ENCODE data around the gene MPP2. TPM values are rescaled to one million over a fixed set of nuclear protein-coding genes. Genes with fewer than 3 reads are reported as not detected.
A peak's percentile ranks its signal among the peaks of the same experiment; 100 is the strongest.

Gene MPP2
- total RNA-seq, 2 experiments from 2014 or later: 6.0 TPM

DNA sequence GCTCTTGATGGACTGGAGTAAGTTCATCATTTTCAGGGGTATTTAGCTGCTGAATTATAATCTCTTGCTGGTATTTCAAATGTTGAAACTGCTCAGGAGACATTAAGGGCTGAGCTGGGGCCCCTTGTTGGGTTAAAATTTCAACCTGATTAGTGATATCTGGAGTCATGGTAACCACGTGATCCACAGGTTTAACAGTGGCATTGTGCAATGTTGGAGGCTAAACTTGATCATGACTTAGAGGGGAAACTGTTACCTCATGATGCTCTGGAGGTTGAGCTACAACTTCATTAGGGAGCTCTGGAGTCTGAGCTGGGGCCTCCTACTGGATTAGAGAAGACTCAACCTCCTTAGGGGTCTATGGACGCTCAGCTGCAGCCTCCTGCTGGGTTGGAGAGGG is 17.2 kb upstream of the MPP2 start:
- POLR2A ChIA-PET: no interaction called here
- intact Hi-C loops (cut with micrococcal nuclease): no loop called here

DNA sequence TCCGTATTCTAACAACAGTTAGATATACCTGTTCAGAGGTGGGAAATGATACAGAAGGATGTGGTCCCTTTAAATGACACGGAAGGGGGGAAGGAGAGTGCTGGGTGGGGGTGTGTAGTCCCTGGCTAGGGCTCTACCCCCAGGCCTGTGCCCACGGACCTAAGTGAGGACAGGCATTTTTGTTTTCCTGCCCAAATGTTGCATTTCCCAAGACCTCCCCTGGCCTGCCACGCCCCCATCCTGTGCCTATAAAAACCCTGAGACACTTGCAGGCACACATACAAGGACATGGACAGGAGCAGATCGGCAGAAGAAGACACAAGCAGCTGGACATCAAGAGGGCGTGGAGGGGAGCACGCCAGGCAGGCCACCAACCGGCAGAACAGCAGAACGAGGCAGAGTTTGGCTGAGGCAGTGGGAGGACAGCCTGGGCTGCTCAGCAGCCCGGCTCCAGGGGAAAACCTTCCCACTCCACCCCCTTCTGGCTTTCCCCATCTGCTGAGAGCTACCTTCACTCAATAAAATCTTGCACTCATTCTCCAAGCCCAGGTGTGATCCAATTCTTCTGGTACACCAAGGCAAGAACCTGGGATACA is 13.3 kb upstream of the MPP2 start:
- Mint-ChIP-seq H3K27me3 (no peaks in the 10 kb centered on the region), H3K36me3 (ENCODE audit: low read depth) (no peaks in the 10 kb centered on the region), H3K4me1 (ENCODE audit: low read depth) (peaks cover 14% of the 10 kb centered on the region), H3K27ac (no peak overlapping the region), H3K4me3 (no peak overlapping the region), H3K9me3 (no peaks in the 10 kb centered on the region)
- ChIA-PET CTCF (interaction anchor here (1.4 to 4.4 kb wide), 3 partner anchors 11 to 42 kb away, joined by 5 to 34 read pairs (median 6); no protein-coding TSS in a partner anchor), POLR2A (no interaction called here)
- intact Hi-C loops (cut with micrococcal nuclease): no loop called here
- DNase-seq (no peak), ATAC-seq (no peak)
- TF ChIP-seq, protein P1, sequence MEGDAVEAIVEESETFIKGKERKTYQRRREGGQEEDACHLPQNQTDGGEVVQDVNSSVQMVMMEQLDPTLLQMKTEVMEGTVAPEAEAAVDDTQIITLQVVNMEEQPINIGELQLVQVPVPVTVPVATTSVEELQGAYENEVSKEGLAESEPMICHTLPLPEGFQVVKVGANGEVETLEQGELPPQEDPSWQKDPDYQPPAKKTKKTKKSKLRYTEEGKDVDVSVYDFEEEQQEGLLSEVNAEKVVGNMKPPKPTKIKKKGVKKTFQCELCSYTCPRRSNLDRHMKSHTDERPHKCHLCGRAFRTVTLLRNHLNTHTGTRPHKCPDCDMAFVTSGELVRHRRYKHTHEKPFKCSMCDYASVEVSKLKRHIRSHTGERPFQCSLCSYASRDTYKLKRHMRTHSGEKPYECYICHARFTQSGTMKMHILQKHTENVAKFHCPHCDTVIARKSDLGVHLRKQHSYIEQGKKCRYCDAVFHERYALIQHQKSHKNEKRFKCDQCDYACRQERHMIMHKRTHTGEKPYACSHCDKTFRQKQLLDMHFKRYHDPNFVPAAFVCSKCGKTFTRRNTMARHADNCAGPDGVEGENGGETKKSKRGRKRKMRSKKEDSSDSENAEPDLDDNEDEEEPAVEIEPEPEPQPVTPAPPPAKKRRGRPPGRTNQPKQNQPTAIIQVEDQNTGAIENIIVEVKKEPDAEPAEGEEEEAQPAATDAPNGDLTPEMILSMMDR (IDR thresholded peaks at IDR 0.05): no peak

More for the DNA sequence above, 17.2 kb upstream of the MPP2 start:
- Mint-ChIP-seq H3K27me3 (no peaks in the 10 kb centered on the region), H3K4me3 (no peak overlapping the region), H3K4me1 (ENCODE audit: low read depth) (peaks cover 23% of the 10 kb centered on the region), H3K27ac (no peak overlapping the region), H3K36me3 (ENCODE audit: low read depth) (no peaks in the 10 kb centered on the region), H3K9me3 (no peaks in the 10 kb centered on the region)
- TF ChIP-seq, protein P1 (IDR thresholded peaks at IDR 0.05): no peak
- ATAC-seq (no peak), DNase-seq (no peak)
- CTCF ChIA-PET: interaction anchor here (0.8 to 4.7 kb wide), 6 partner anchors 11 to 426 kb away, joined by 3 to 48 read pairs (median 12); partner anchors contain the start of gene MPP2

DNA sequence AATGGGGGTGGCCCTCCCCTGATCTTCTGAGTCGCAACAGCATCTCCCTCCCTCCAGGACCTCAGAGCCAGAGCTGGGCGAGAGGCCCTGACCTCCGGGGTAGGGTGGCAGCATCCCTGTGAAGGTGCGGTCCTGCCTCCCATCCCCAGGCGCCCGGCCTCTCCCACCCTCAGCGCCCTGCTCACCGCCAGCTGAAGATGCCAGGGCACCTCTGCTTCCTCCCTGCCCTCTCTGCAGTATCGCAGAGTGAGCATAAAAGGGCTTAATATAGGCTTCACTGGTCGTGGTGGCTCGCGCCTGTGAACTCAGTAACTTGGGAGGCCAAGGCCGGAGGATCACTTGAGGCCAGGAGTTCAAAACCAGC is 10.7 kb upstream of the MPP2 start:
- TF ChIP-seq, protein P1 (IDR thresholded peaks at IDR 0.05): peak; percentile 2
- Mint-ChIP-seq H3K4me1 (ENCODE audit: low read depth) (peaks cover 7% of the 10 kb centered on the region), H3K36me3 (ENCODE audit: low read depth) (no peaks in the 10 kb centered on the region), H3K27ac (peak overlapping the region; percentile 61), H3K27me3 (no peaks in the 10 kb centered on the region), H3K4me3 (peak overlapping the region; percentile 63), H3K9me3 (no peaks in the 10 kb centered on the region)
- ChIA-PET POLR2A (no interaction called here), CTCF (interaction anchor here (1.0 to 4.4 kb wide), 6 partner anchors 8 to 39 kb away, joined by 3 to 34 read pairs (median 4); no protein-coding TSS in a partner anchor)
- intact Hi-C loops (cut with micrococcal nuclease): no loop called here
- ATAC-seq: peak; percentile 15
- no peak for DNase-seq

DNA sequence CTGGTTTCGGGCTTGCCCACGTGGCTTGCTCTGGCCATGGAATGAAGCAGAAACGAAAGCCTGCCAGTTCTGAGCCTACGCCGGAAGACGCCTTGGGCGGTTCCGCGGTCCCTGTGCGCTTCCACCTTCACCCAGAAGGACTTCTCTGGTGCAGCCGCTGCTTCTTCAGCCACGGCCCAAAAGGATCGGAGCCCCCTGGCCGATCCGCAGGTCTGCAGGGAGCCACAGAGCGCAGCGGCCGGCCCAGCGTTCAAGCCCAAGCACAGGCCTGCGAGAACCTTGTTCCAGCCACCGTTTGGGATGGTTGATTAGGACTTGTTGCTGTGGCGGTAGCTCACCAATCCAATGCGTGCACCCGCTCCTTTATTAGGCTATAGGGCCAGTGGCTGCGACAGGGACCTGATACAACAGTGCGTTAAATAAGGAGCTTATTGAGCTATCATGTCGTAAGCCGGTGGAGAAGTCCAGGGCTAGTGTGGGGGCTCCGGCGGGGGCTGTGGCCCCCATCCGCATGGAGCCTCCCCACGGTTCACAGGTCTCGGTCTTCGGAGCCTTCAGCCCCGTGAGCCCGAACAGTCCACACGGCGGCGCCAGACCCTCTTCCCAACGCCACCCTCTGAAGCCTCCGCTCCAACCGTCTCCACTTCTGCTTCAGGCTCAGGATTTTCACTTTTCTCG is 10.2 kb upstream of the MPP2 start:
- POLR2A ChIA-PET: no interaction called here
- H3K4me1 Mint-ChIP-seq (ENCODE audit: low read depth): peaks cover 7% of the 10 kb centered on the region
- no peaks in the 10 kb centered on the region for H3K9me3 Mint-ChIP-seq
- CTCF ChIA-PET: interaction anchor here (1.0 to 4.4 kb wide), 5 partner anchors 8 to 39 kb away, joined by 3 to 34 read pairs (median 4); no protein-coding TSS in a partner anchor
- DNase-seq: peak; percentile 65
- no peaks in the 10 kb centered on the region for H3K27me3 Mint-ChIP-seq
- H3K36me3 Mint-ChIP-seq (ENCODE audit: low read depth): no peaks in the 10 kb centered on the region
- peak; percentile 78 for ATAC-seq
- intact Hi-C loops (cut with micrococcal nuclease): no loop called here
- H3K27ac Mint-ChIP-seq: peak overlapping the region; percentile 61
- TF ChIP-seq, protein P1 (IDR thresholded peaks at IDR 0.05): peak; percentile 36
- H3K4me3 Mint-ChIP-seq: peak overlapping the region; percentile 63

DNA sequence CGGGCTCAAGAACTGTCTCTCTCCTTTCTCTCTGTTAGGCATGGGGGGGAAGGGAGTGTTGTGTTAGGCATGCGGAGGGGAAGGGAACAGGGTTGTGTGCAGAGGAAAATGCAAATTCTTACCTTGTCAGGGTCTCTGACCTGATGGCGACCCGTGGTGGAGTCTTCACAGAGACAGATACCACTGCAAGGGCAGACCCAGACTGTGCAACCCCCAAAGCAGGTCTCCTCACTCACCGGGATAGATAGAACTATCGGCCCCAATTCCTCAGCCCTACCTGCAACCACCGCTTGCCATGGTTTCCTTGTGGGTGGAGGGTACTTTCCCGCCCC is 9.6 kb upstream of the MPP2 start:
- peak overlapping the region; percentile 63 for H3K4me3 Mint-ChIP-seq
- no peaks in the 10 kb centered on the region for H3K9me3 Mint-ChIP-seq
- no peaks in the 10 kb centered on the region for H3K27me3 Mint-ChIP-seq
- intact Hi-C loops (cut with micrococcal nuclease): no loop called here
- CTCF ChIA-PET: interaction anchor here (1.3 to 4.4 kb wide), 3 partner anchors 8 to 38 kb away, joined by 3 to 34 read pairs (median 4); no protein-coding TSS in a partner anchor
- peak overlapping the region; percentile 30 for H3K27ac Mint-ChIP-seq
- DNase-seq: no peak
- POLR2A ChIA-PET: no interaction called here
- TF ChIP-seq, protein P1 (IDR thresholded peaks at IDR 0.05): no peak
- no peak for ATAC-seq
- H3K4me1 Mint-ChIP-seq (ENCODE audit: low read depth): peaks cover 7% of the 10 kb centered on the region
- H3K36me3 Mint-ChIP-seq (ENCODE audit: low read depth): no peaks in the 10 kb centered on the region
